Bronchial epithelial cell (primary cell): Measurements from ENCODE around the gene MPPED1. TPM values are rescaled to one million over a fixed set of nuclear protein-coding genes. Genes with fewer than 3 reads are reported as not detected.

ENCODE experiments used
- DNase-seq: peaks from one replicate; pipeline ENCODE4 v3.0.0-alpha.2; 2010; ENCODE audit warnings: low read depth
- FAIRE-seq: peaks from 2 replicates; lab custom pipeline; 2011; peaks lifted over from hg19 to GRCh38; lab: Jason Lieb, UNC
- H3K27me3 ChIP-seq: 2 replicates; pipeline ENCODE4 v1.5.1; 2011; ENCODE audit warnings: low read length; ENCODE audit not compliant: control insufficient read depth, insufficient read depth
- H3K36me3 ChIP-seq: 2 replicates; pipeline ENCODE4 v1.5.1; 2011; ENCODE audit warnings: low read length; ENCODE audit not compliant: control insufficient read depth, insufficient read depth
- H3K4me3 ChIP-seq: 2 replicates; pipeline ENCODE4 v1.5.1; 2011; ENCODE audit warnings: mild to moderate bottlenecking, low read depth, low read length, control low read depth
- total RNA-seq: library from RNA; depleted of rRNA; stranded (reverse); fragments of >200 nt; gene quantifications from 2 replicates; pipeline ENCODE4 v1.2.1, GENCODE V29; 2014
- TF ChIP-seq, protein P1 (sequence below): IDR thresholded peaks from 2 replicates; pipeline ENCODE4 v1.5.1; 2011; ENCODE audit warnings: mild to moderate bottlenecking, moderate library complexity, low read length, control low read depth, inconsistent platforms; ENCODE audit not compliant: insufficient read depth, severe bottlenecking

Gene MPPED1
- total RNA-seq, 1 donor from 2014 or later: not detected

DNA sequence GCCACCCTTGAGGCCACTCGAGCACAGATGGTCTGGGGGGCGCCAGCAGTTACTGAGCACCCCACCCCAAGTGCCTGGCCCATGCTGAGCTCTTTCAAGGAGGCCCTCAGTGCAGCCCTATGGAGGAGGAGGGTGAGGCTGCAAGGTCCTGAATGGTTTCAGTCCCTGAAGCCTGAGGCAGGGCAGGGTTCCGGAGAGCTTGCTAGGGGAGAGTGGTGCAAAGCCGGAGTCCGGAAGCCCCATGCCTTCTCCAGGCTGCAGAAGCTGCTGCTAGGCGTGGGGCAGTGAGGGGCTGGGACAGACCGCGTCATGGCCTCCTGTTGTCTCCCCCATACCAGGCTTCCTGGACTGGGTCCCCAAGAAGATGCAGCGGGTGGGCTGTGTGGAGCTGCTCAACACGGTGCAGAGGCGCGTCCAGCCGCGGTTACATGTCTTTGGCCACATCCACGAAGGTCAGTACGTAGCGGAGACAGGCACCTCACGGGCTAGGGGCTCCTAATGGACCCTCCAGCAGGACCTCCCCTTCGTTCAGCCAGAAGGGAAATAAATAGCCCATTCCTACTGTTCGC, 90.6 kb downstream of the MPPED1 start:
- DNase-seq (no peak), FAIRE-seq (no peak)
- no peaks in the 10 kb centered on the region for H3K27me3 ChIP-seq
- TF ChIP-seq, protein P1, sequence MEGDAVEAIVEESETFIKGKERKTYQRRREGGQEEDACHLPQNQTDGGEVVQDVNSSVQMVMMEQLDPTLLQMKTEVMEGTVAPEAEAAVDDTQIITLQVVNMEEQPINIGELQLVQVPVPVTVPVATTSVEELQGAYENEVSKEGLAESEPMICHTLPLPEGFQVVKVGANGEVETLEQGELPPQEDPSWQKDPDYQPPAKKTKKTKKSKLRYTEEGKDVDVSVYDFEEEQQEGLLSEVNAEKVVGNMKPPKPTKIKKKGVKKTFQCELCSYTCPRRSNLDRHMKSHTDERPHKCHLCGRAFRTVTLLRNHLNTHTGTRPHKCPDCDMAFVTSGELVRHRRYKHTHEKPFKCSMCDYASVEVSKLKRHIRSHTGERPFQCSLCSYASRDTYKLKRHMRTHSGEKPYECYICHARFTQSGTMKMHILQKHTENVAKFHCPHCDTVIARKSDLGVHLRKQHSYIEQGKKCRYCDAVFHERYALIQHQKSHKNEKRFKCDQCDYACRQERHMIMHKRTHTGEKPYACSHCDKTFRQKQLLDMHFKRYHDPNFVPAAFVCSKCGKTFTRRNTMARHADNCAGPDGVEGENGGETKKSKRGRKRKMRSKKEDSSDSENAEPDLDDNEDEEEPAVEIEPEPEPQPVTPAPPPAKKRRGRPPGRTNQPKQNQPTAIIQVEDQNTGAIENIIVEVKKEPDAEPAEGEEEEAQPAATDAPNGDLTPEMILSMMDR: no peak
- no peaks in the 10 kb centered on the region for H3K36me3 ChIP-seq
- no peak overlapping the region for H3K4me3 ChIP-seq

DNA sequence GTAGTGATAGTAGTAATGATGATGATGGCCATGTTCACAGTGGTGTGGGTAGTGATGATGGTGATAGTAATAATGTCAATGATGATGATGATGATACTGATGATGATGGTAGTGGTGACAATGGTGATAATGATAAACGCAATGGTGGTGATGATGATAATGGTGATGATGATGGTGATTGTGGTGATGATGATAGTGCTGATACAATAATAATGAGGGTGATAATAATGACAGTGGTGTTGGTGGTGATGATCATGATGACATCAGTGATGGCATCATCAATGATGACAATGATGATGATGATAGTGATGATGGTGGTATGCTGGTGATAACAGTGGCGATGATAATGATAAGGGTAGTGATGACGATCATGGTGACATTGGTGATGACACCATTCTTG, 92.3 kb downstream of the MPPED1 start:
- FAIRE-seq (peak; percentile 23), DNase-seq (no peak)
- Histone ChIP-seq H3K36me3 (no peaks in the 10 kb centered on the region), H3K4me3 (no peak overlapping the region), H3K27me3 (no peaks in the 10 kb centered on the region)
- TF ChIP-seq, protein P1: no peak

DNA sequence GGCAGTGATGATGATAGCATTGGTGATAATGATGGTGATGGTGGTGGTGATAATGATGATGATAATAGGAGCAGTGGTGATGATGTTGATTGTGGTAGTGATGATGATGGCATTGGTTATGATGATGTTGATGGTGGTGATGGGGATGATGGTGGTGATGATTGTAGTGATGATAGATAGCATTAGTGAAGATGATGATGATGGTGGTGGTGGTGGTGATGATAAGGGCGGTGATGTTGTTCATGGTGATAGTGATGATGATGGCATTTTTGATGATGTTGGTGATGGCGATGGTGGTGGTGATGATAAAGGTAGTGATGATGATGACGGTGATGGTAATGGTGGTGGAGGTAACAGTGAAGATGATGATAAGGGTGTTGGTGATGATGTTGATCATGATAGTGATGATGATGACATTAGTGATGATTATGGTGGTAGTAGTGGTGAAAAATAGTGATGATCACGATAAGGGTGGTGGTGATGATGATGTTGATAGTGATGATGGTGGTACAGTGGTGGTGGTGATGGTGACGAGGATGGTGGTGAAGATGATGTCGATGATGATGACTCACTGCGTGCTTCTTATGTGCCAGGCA, 93.0 kb downstream of the MPPED1 start:
- no peak overlapping the region for H3K4me3 ChIP-seq
- no peaks in the 10 kb centered on the region for H3K27me3 ChIP-seq
- TF ChIP-seq, protein P1: no peak
- FAIRE-seq: peak; percentile 72
- no peaks in the 10 kb centered on the region for H3K36me3 ChIP-seq
- DNase-seq: no peak

DNA sequence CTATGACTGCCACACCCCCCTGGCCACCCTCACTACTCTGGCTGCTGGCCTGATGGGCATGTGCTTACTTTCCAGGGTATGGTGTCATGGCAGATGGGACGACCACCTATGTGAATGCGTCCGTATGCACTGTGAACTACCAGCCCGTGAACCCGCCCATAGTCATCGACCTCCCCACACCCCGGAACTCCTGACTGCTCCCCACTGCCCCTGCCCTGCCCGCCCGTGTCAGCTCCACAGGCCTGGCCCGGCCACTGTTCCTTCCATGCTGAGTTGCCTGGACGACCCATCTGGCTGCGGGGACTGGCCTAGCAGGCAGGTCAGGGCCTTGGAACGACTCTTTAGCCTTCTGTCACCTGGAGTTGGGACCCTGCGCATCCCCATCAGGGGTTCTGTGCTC, 93.6 kb downstream of the MPPED1 start:
- Histone ChIP-seq H3K36me3 (no peaks in the 10 kb centered on the region), H3K27me3 (no peaks in the 10 kb centered on the region), H3K4me3 (no peak overlapping the region)
- FAIRE-seq: no peak
- DNase-seq: no peak
- TF ChIP-seq, protein P1: no peak

DNA sequence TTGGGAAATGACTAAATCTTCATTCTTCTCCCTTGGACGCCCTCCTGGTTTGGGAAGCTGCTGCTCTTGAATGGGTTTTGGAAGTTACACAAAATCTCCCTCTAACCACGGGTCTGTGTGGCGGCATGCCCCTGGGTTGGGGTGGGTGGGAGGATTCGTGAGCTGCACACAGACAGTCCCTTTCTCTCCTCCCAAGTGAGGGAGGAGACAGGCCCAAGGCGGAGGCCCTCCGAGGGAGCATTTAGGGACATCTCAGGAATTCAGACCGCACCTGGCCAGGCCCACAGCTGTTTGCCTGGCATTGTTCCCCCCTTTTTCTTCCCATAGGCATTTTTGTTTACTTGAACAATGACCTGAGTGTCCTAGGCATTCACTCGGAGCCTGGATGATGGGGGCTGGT, 94.1 kb downstream of the MPPED1 start:
- Histone ChIP-seq H3K4me3 (no peak overlapping the region), H3K27me3 (no peaks in the 10 kb centered on the region), H3K36me3 (no peaks in the 10 kb centered on the region)
- FAIRE-seq (no peak), DNase-seq (no peak)
- TF ChIP-seq, protein P1: no peak

DNA sequence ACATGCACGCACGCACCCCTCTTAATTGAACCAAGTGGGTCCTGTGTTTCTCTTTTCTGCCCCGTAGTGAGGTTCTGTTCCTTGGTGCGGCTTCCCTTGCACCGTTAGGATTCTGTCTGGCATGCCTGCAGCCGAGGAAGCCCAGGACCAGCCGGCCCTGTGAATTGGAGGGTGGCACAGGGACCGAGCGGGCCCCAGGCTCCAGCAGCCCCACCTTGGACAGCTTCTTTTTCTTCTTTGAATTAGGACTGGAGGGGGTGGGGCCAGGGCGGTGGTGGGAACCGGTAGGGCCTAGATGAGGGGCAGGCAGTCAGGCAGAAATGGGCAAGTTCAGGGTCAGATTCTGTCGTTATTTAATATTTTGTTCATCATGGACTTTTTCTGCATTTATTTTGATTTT, 94.7 kb downstream of the MPPED1 start:
- Histone ChIP-seq H3K36me3 (no peaks in the 10 kb centered on the region), H3K4me3 (no peak overlapping the region), H3K27me3 (no peaks in the 10 kb centered on the region)
- no peak for FAIRE-seq
- no peak for DNase-seq
- TF ChIP-seq, protein P1: no peak
